Glomerular endothelial cell (primary cell): ENCODE data around the gene VAV3. TPM values are rescaled to one million over a fixed set of nuclear protein-coding genes. Genes with fewer than 3 reads are reported as not detected.

Experiments used
- DNase-seq: peaks from one replicate; pipeline ENCODE4 v3.0.0-alpha.2; 2011; ENCODE audit warnings: low read depth, low spot score; ENCODE audit errors: extremely low read depth
- total RNA-seq: library from RNA; depleted of rRNA; stranded (reverse); fragments of >200 nt; gene quantifications from 2 replicates; pipeline ENCODE4 v1.2.3, GENCODE V29; 2015

VAV3 gene
- total RNA-seq, 1 donor from 2014 or later: 10.1 TPM

DNA sequence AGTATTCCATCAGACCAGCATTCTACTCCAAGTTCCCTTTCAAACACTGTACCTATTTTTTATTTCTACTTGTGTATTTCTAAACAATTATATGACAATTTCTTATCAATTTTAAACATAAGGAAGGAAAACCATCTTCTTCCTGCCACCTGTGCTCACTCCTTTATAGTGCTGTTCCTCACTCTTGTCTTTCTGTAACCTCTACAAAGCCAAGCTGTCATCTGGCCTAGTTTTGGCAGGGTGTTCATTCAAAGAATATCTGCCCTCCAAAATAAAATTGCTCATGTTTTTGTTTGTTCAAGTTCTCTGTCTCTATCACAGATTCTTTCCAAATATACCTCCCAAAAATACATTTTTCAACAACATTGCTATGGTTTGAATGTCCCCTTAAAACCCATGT lies 360.2 kb downstream of the VAV3 start:
- DNase-seq: no peak

GRCh38 chr1:107600607-107601160 lies 364.3 kb downstream of the VAV3 start:
- DNase-seq: no peak

- no peak for DNase-seq
These were observed 365.8 kb downstream of the VAV3 start for GRCh38 chr1:107599220-107599619.

DNA sequence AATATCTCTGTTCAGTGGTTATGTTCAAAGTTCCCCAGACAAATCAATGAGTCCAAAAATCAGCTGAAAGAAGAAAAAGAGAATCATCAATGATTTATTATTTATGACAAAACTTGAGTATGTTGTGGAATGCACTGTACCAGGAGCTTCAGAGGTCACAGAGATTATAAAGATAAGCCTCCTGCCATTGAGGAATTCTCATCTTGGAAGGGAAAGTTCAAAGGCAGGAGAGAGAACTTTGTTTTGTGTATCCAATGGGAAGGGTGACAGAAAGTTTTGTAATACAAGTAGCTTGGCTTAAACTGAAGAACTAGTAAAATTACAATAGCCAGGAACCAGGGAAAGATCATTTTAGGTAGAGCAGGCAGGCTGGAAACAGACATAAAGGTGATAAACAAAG lies 367.7 kb downstream of the VAV3 start:
- DNase-seq: no peak

DNA sequence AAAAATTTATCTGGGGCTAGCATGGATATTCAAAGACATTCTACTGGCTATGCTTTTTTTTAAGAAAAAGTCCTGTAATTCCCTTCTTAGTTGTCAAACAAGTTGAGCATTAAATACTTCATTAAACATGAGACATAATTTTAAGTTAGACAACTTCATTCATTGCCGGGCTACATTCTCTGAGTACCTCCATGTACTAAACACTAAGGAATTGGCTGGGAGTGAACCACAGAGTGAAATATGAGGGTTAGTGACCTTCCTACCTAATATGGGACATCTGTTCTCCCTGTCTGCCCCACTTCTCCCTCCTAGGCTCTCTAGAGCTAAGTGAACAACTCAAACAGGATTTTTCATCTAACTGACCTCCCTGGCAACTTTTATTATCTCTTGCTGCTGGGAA lies 370.4 kb downstream of the VAV3 start:
- DNase-seq: no peak

- no peak for DNase-seq
These were observed 371.3 kb downstream of the VAV3 start for GRCh38 chr1:107593501-107594209.

GRCh38 chr1:107590900-107591622 lies 373.9 kb downstream of the VAV3 start:
- no peak for DNase-seq

DNA sequence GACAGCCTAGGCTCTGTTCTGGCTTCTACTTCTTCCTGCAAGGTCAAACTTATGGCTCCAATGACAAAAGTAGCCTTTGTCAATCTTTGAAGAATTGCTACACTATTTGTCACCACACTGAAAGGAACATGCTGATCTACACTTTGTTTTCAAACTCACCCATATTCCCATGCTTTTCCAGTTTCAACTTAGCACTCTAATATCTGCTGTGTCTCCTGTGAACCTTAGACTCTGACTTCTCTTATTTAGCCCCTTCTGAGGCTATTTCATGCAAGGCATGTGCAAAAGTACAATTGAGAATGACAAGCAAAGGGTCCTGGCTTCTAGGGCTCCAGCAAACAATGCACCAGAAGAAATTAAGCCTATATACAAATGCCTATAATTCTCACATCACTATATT lies 374.9 kb downstream of the VAV3 start:
- DNase-seq: no peak

DNA sequence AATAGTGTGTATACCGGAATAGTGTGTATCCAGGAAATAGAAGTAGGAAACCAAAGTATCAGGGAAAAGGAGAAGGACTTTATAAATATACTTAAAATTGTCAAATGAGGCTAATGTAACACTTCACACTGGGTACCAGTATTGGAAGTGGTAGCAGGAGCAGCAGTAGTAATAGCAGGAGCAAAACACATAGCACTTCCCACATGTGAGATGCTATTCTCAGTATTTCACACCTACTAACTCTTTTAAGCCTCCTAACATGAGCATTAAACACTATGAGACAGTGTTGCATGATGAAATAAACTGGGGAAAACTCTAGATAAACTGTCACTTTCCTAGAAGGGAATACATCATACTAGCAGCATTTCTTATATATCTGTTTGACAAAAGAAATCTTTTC lies 376.7 kb downstream of the VAV3 start:
- DNase-seq: no peak

DNA sequence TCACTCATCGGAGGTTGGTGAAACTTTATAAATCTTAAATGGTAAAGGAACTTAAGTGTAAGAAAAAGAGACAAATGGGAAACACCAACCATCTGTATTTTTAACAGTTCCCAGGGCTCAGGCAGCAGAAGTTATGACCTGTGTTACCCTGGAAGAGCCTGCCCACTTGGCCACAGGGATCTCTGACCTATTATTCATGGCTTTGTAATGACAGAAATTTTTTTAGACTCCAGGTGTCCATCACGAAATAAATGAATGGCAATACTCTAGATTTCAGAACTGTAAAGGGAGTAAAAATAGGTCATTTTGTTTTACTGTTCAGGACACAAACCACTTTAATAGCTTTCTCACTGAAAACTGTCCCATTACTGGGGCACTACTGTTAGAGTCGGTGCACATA lies 389.8 kb downstream of the VAV3 start:
- DNase-seq: no peak

DNA sequence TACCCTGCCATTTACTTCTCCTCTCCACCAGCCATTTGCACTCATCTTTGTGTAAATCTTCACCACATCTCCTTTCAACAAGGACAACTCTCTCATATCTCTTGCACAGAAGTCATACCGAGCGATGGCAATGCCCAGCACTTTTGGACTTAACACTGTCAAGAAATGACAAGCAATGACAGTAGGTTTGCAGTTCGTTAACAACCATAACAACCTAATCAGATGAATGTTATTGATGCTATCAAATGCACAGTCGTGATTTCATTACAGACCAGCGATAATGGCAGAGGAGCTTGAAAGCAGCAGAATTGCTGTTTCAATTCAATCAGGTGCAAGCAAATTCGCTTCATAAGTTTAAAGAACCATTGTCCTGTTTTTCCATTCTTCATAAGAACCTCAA lies 390.9 kb downstream of the VAV3 start:
- DNase-seq: no peak

- no peak for DNase-seq
These were observed 392.2 kb downstream of the VAV3 start for GRCh38 chr1:107572674-107573211.

- DNase-seq: no peak
These were observed 394.2 kb downstream of the VAV3 start for GRCh38 chr1:107570768-107571167.

DNA sequence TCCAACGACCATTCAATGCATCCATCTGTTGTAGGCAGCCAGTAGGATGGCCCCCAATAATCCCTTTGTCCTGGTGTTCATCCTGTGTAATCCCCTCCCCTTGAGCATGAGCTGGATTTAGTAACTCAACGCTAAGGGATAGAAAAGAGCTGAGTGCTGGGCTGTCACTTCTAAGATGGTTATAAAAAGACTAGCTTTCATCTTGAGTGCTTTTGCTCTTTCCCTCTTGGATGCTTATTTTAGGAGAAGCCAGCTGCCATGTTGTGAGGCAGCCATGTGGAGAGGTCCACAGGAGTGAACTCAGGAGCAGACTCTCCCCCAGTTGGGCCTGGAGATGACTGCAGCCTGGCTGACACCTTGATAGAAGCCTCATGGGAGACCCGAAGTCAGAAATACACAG lies 401.5 kb downstream of the VAV3 start:
- DNase-seq: no peak

DNA sequence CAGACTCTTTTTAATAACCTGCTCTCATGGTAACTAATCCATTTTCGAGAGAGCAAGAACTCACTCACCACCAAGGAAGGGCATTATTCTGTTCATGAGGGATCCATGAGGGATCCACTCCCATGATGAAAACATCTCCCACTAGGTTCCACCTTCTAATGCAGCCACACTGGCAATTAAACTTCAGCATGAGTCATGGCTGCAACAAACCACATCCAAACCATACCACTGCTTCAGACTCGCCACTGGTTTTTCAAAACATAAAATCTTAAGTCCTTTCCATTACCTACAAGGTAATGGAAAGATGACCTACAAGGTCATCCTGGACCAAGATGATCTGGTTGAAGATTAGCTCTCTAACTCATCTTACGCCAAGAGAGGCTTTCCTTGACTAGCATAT lies 405.1 kb downstream of the VAV3 start:
- DNase-seq: no peak

GRCh38 chr1:107557095-107557494 lies 407.9 kb downstream of the VAV3 start:
- DNase-seq: no peak

DNA sequence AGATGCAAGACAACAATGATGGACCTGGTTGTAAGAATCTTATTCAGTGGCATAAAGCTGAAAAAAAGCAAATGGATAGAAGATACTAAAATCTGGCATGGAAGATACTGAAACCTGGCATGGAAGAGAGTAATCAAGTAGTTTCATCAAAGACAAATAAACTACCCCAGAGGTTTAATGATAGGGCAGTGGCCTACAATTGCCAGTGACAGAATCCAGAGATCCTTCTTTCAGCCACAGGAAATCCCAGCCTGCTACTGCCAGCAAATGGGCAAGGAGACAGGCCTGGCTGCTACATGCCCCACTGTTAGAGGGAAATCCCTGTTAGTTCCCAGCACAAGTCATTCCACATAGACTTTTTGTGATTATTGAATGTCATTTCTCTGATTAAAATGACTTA lies 409.4 kb downstream of the VAV3 start:
- no peak for DNase-seq

- no peak for DNase-seq
These were observed 412.2 kb downstream of the VAV3 start for GRCh38 chr1:107552781-107553180.

DNA sequence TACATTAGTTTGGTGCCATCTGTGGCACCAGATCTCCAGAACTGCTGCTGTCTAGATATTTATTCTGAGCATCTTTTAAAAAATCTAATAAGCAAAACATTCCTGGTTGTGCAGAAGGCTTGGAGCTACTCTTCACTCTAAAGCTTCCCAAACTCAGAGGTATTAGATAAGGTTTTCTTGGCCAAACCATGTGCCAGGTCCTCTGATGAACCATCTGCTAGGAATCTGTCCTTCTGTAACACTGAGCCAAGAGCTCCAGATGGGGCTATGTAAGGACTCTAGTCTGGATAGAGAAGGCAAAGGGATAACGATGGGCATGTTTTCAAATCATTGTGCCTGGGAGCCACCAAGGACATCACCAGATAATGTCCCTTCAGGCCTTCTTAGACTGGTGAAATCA lies 413.5 kb downstream of the VAV3 start:
- no peak for DNase-seq

- no peak for DNase-seq
These were observed 414.6 kb downstream of the VAV3 start for GRCh38 chr1:107550358-107550757.

GRCh38 chr1:107549152-107549810 lies 415.7 kb downstream of the VAV3 start:
- no peak for DNase-seq
